ENCODE results near the gene TMEM33.

Gene TMEM33

GRCh38 chr4:41932988-41933387, 2.2 kb upstream of the TMEM33 start:
- Histone ChIP-seq H3K9me3 (ENCODE audit: severe bottlenecking) (no peaks in the 10 kb centered on the region), H3K4me3 (ENCODE audit: low read depth, low read length) (no peak overlapping the region)
- TF ChIP-seq, protein P1, sequence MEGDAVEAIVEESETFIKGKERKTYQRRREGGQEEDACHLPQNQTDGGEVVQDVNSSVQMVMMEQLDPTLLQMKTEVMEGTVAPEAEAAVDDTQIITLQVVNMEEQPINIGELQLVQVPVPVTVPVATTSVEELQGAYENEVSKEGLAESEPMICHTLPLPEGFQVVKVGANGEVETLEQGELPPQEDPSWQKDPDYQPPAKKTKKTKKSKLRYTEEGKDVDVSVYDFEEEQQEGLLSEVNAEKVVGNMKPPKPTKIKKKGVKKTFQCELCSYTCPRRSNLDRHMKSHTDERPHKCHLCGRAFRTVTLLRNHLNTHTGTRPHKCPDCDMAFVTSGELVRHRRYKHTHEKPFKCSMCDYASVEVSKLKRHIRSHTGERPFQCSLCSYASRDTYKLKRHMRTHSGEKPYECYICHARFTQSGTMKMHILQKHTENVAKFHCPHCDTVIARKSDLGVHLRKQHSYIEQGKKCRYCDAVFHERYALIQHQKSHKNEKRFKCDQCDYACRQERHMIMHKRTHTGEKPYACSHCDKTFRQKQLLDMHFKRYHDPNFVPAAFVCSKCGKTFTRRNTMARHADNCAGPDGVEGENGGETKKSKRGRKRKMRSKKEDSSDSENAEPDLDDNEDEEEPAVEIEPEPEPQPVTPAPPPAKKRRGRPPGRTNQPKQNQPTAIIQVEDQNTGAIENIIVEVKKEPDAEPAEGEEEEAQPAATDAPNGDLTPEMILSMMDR (IDR thresholded peaks at IDR 0.05; ENCODE audit: low read depth, low read length) = no peak

GRCh38 chr4:41933997-41934503, 1.2 kb upstream of the TMEM33 start:
- H3K36me3 ChIP-seq = peaks cover 26% of the 10 kb centered on the region
- H3K9me3 ChIP-seq (ENCODE audit: severe bottlenecking) = no peaks in the 10 kb centered on the region
- no peak overlapping the region for H3K4me3 ChIP-seq (ENCODE audit: low read depth, low read length)
- no peak overlapping the region for H3K27ac ChIP-seq
- DNase-seq = no peak
- TF ChIP-seq, protein P1 (IDR thresholded peaks at IDR 0.05; ENCODE audit: low read depth, low read length) = no peak
- no peaks in the 10 kb centered on the region for H3K27me3 ChIP-seq (ENCODE audit: insufficient read depth, low read depth, severe bottlenecking)

More at GRCh38 chr4:41932988-41933387, 2.2 kb upstream of the TMEM33 start:
- Histone ChIP-seq H3K27me3 (ENCODE audit: insufficient read depth, low read depth, severe bottlenecking) (no peaks in the 10 kb centered on the region), H3K27ac (no peak overlapping the region), H3K36me3 (peaks cover 18% of the 10 kb centered on the region)
- DNase-seq = no peak

DNA sequence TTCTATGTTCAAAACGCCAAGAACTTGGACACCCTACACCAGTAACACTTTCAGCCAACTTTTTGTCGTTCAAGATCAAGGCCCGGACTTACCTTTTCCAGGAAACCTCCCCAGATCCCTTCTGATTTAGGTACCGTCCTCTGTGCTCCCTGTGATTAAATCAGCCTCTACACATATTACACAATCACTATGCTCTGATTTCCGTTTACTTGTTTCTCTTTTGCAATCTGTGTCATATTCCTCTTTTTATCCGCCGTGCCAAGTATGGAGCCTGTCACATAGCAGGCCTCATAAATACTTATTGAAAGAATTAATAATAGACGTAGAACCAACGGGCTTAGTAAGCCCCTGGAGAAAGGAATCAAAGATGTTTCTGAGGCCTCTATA, 722 bp upstream of the TMEM33 start:
- DNase-seq = no peak
- Histone ChIP-seq H3K27me3 (ENCODE audit: insufficient read depth, low read depth, severe bottlenecking) (no peaks in the 10 kb centered on the region), H3K4me3 (ENCODE audit: low read depth, low read length) (peak overlapping the region; percentile 90), H3K27ac (no peak overlapping the region; the same call in 1 of the 2 replicates), H3K36me3 (peaks cover 30% of the 10 kb centered on the region), H3K9me3 (ENCODE audit: severe bottlenecking) (no peaks in the 10 kb centered on the region)
- TF ChIP-seq, protein P1 (IDR thresholded peaks at IDR 0.05; ENCODE audit: low read depth, low read length) = no peak

- Histone ChIP-seq H3K4me3 (ENCODE audit: low read depth, low read length) (peak overlapping the region; percentile 90), H3K9me3 (ENCODE audit: severe bottlenecking) (no peaks in the 10 kb centered on the region), H3K36me3 (peaks cover 36% of the 10 kb centered on the region), H3K27me3 (ENCODE audit: insufficient read depth, low read depth, severe bottlenecking) (no peaks in the 10 kb centered on the region), H3K27ac (peak overlapping the region; percentile 91)
- DNase-seq = no peak
- TF ChIP-seq, protein P1 (IDR thresholded peaks at IDR 0.05; ENCODE audit: low read depth, low read length) = no peak
Observed at GRCh38 chr4:41935652-41936021, 408 bp downstream of the TMEM33 start.

DNA sequence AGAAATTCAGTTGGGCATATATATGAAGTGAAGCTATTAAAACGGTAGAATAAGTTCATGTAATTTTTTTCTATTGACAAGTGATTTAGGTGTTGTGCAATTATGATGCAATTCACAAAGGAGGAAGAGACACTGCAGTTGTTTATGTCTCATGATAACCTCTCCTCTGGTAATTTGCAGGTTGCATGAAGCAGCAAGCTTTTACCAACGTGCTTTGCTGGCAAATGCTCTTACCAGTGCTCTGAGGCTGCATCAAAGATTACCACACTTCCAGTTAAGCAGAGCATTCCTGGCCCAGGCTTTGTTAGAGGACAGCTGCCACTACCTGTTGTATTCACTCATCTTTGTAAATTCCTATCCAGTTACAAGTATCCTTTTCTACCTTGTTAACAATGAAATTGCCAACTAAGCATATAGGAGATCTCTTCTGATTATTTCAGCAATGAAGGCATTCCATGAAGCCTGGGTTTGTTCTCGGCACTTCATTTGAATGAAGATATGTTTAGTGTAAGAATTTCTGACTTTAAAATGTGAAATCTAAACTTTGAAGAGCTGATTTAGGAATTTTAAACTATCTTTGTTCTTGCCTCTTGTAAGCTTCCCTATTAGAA, 3.9 kb downstream of the TMEM33 start:
- H3K9me3 ChIP-seq (ENCODE audit: severe bottlenecking) = no peaks in the 10 kb centered on the region
- no peak for DNase-seq
- H3K27ac ChIP-seq = no peak overlapping the region
- no peaks in the 10 kb centered on the region for H3K27me3 ChIP-seq (ENCODE audit: insufficient read depth, low read depth, severe bottlenecking)
- TF ChIP-seq, protein P1 (IDR thresholded peaks at IDR 0.05; ENCODE audit: low read depth, low read length) = no peak
- peaks cover 56% of the 10 kb centered on the region for H3K36me3 ChIP-seq
- no peak overlapping the region for H3K4me3 ChIP-seq (ENCODE audit: low read depth, low read length)

DNA sequence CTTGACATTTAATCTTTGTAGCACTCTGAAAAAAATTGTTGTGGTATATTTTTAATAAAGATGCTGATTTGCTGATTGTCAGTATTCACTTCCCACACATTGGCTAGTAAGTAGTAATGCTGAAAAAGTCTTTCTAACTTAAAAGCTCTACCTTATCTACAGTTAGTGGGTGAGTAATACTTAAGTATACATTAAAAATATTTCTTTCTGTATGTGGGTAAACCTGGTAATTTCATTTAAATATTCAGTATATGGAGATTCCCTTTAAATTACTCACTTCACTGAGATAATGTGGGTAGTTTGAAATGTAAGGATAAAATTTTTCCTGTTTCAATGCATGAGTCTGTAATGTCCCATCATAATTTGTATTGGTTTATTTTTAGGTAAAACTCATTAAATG, 5.6 kb downstream of the TMEM33 start:
- Histone ChIP-seq H3K9me3 (ENCODE audit: severe bottlenecking) (no peaks in the 10 kb centered on the region), H3K27me3 (ENCODE audit: insufficient read depth, low read depth, severe bottlenecking) (no peaks in the 10 kb centered on the region), H3K36me3 (peaks cover 65% of the 10 kb centered on the region), H3K4me3 (ENCODE audit: low read depth, low read length) (no peak overlapping the region), H3K27ac (no peak overlapping the region)
- no peak for DNase-seq
- TF ChIP-seq, protein P1 (IDR thresholded peaks at IDR 0.05; ENCODE audit: low read depth, low read length) = no peak
